Cerebellar cortex (tissue), 1 donor: ENCODE measurements around the gene ANAPC2.

ENCODE experiments used
- DNase-seq: peaks from one replicate; pipeline ENCODE4 v3.0.0-alpha.2; 2015; ENCODE audit warnings: low spot score

The ANAPC2 gene

GRCh38 chr9:137175345-137175961 lies 12.9 kb downstream of the ANAPC2 start:
- DNase-seq: no peak

DNA sequence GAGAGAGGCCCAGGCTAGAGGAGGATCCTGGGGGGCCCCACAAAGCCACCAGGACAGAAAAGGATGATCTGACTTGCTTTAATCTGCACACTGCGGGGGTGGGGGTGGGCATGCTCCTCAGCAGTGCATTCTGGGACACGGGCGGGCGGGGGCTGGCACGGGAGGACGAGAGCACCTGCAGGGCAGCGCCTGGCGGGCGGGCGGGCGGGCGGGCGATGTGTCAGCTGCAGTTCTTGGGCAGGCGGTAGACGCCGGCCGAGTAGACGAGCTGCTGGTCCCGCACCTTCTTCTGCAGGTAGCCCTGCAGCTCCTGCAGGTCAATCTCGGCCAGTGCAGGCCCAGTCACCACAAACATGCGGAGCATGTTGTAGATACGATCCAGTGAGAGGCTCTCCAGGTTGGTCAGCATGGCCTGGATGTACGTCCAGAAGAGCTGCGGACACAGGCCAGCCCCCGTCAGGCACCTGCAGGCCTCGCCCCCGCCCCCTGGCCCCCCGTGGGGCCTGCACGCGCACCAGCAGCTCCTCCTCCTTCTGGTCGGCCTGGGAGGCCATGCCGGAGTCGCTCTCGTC lies 13.6 kb downstream of the ANAPC2 start:
- peak; percentile 44 for DNase-seq

- DNase-seq: no peak
These were observed 14.3 kb downstream of the ANAPC2 start for GRCh38 chr9:137173796-137174664.

DNA sequence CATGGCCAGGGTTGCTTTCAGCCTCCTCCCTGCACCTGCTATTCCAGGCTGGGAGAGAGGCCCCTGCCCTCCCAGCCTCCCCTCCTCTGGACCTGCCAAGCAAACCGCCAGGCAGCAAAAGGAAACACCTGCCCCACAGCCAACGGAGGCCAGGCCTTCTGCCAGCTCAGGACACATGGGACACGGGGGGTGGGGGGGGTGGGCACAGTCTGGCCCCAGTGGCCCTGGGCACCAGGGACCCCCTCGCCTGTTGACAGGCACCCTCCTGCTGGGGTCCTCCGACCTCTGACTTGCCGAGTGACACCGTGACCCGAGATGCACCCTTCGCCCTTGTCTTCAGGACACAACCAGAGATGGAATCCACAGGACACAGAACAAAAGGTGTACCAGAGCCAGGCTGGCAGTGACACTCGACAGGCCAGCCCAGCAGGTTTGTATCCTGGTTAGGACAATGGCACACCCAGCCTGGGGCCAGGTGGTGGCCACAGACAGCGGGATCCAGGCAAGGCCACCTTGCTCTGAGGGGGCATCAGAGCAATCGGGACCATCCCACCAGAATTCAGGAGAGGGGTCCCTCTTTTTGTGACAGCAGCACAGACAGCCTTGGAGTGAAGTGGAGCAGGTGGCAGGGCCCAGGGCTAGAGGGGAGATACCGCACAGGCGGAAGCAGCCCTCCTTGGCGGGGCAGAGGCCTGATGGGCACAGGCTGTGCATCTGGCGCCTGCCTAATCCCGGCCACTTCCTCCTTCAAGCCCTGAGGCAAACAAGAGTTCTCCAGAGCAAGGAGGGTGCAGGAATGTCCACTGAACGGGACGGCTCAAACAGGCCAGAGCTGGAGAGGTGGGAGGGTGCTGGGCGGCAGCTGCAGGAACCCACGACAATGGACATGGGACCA lies 15.2 kb downstream of the ANAPC2 start:
- peak; percentile 44 for DNase-seq

GRCh38 chr9:137171149-137171900 lies 17.0 kb downstream of the ANAPC2 start:
- DNase-seq: no peak

DNA sequence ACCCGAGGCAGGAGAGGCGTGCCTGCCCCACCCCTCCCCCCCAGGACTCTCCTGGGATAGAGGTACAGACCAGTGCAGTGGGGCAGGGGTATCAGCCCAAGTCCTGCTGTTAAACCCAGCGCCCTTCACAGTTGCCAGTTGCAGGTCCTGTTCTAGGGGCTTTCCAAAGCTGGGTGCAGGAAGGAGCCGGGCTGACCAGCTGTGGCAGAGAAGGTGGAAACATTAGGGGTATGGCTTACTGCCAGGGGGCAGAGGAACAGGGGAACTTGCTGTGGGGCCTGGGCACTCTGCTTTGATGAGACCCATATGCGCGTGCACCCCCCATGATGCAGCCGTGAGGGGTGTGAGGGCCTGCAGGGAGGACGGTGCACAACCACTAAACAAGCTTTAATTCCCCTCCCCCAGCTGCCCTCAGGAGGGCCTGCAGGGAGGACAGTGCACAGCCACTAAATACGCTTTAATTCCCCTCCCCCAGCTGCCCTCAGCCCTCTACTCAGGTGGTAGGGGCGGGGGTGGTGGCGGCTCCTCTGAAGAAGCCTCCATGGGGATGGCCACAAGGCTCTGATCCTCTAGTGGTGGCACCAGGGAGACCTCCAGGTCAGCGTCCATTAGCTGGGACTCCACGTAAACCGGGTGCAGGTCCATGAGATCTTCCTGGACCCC lies 17.7 kb downstream of the ANAPC2 start:
- DNase-seq: no peak

GRCh38 chr9:137169896-137170358 lies 18.4 kb downstream of the ANAPC2 start, which contains the start of gene LRRC26:
Gene LRRC26 (minus strand): TSS chr9:137170051. CDS start chr9:137169943, 108 bp downstream.
- no peak for DNase-seq

DNA sequence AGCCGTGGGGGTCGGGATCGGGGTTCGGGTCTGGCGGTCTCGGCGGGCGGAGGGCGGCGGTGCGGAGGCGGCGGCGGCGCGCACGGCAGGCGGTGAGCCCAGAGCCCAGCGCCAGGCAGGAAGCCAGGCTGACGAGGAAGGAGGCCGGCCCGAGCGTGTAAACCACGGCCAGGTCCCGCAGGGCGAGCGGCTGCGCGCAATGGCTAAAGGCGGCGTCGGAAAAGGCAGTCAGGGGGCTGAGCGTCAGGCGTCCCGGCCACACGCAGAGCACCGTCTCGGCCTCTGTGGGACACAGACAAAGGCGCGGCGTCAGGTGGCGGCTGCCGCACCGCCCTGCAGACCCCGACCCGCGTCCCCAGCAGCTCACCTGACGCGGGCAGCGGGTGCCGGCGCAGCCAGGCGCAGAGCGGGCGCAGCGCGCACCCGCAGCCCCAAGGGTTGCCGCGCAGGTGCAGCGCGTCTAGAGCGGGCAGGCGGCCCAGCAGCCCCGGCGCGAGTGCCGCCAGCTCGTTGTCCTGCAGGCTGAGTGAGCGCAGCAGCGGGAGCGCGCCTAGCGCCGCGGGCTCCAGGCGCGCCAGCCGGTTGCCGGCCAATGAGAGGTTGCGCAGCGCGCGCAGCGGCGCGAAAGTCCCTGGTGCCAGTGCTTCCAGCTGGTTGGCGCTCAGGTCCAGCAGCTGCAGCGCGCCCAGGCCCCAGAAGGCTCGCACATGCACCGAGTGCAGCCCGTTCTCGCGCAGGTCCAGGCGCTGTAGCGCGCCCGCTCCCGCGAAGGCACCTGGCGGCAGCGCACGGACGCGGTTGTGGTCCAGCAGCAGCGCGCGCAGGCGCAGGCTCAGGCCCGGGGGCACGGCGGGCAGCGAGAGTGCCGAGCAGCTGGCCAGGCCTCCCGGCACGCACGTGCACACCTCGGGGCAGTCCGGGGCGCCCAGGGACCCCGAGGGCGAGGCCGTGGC lies 19.2 kb downstream of the ANAPC2 start:
- peak; percentile 67 for DNase-seq

- peak; percentile 38 for DNase-seq
These were observed 19.8 kb downstream of the ANAPC2 start for GRCh38 chr9:137168573-137168903.

DNA sequence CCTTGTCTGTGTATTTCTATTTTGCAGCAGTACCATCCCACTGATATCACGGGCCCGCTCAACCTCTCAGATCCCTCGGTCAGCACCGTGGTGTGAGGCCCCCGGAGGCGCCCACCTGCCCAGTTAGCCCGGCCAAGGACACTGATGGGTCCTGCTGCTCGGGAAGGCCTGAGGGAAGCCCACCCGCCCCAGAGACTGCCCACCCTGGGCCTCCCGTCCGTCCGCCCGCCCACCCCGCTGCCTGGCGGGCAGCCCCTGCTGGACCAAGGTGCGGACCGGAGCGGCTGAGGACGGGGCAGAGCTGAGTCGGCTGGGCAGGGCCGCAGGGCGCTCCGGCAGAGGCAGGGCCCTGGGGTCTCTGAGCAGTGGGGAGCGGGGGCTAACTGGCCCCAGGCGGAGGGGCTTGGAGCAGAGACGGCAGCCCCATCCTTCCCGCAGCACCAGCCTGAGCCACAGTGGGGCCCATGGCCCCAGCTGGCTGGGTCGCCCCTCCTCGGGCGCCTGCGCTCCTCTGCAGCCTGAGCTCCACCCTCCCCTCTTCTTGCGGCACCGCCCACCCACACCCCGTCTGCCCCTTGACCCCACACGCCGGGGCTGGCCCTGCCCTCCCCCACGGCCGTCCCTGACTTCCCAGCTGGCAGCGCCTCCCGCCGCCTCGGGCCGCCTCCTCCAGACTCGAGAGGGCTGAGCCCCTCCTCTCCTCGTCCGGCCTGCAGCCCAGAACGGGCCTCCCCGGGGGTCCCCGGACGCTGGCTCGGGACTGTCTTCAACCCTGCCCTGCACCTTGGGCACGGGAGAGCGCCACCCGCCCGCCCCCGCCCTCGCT lies 20.4 kb downstream of the ANAPC2 start:
- peak; percentile 33 for DNase-seq

- DNase-seq: peak; percentile 32
These were observed 21.0 kb downstream of the ANAPC2 start for GRCh38 chr9:137167277-137167746.

- peak; percentile 64 for DNase-seq
These were observed 21.8 kb downstream of the ANAPC2 start for GRCh38 chr9:137166380-137167229.

DNA sequence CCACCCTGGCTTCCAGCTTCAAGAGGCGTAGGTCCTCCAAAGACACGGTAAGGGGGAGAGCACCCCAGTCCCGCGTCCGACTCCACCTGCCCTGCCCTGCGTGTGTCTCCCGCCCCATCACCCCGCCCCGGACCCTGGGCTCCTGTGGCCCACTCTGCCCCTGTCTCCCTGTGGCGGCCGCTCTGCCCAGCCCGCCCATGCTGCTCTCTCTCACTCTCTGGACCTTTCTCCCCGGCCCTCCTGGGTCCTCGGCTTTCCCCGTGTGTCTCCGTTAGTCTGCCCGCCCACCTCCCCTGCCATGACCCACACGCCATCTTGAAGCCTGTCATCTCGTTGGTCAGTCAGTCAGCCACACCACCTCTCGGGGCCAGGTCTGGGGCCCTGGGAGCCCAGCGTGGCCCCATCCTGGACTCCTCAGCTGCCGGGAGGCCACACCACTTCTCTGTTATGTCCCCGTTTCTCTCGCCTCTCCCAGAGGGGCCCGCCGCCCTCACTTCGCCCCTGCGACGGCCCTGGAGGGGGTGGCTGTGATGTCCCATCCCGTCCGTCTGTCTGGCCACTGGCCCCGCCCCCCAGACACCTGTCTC lies 23.0 kb downstream of the ANAPC2 start:
- no peak for DNase-seq

GRCh38 chr9:137164370-137165249 lies 23.8 kb downstream of the ANAPC2 start:
- DNase-seq: no peak

- no peak for DNase-seq
These were observed 24.6 kb downstream of the ANAPC2 start for GRCh38 chr9:137163805-137164204.

GRCh38 chr9:137163365-137163715 lies 25.0 kb downstream of the ANAPC2 start:
- no peak for DNase-seq
